ENCODE measurements around the gene RBPJ.

- TF ChIP-seq EP300 (IDR thresholded peaks at IDR 0.05), result no peak
- TF ChIP-seq CTCF (IDR thresholded peaks at IDR 0.05), result no peak
- no peak for TF ChIP-seq POLR2A (IDR thresholded peaks at IDR 0.05)
Observed at GRCh38 chr4:26478330-26478729, 157.5 kb downstream of the RBPJ start.

Data from tibial nerve (tissue), 4 donors.